PC-9 (cell line): ENCODE data around the gene PHKG2.

Experiments used
- CTCF ChIP-seq: fragments of 200-600 bp; sonication (generic); conservative IDR thresholded peaks from 2 replicates; pipeline ENCODE4 v1.6.1; 2017; ENCODE audit warnings: mixed run types, antibody characterized with exemption, mild to moderate bottlenecking, moderate library complexity
- EZH2 ChIP-seq: fragments of 200-600 bp; sonication (generic); IDR thresholded peaks from 2 replicates; pipeline ENCODE4 v1.8.0; 2017; ENCODE audit warnings: antibody characterized with exemption, low read depth

DNA sequence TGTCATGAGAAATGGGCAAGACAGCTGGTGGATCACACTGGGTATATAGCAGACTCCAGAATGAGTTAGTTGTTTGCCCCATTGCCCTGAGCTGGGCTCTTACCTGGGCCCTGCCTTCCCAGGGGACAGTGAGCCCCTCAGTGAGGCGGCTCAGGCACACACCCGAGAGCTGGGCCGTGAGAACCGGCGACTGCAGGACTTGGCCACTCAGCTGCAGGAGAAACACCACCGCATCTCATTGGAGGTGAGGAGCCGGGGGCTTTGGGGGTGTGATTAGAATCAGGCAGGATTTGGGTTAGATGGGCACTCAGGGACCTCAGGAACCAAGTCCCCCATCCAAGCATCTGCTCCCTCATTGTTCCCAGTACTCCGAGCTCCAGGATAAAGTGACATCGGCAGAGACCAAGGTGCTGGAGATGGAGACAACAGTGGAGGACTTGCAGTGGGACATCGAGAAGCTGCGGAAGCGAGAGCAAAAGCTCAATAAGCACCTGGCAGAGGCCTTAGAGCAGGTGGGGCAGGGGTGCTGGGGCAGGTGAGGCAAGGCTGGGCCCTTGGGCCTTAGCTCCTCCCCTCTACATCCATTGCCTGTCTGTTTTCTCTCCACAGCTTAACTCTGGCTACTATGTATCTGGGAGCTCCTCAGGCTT is 16.7 kb downstream of the PHKG2 start:
- no peak for TF ChIP-seq CTCF
- no peak for TF ChIP-seq EZH2
